HG03432 (cell line): ENCODE results near the gene LRFN4.
A peak's percentile ranks its signal among the peaks of the same experiment; 100 is the strongest.
"Not testable (repeated sequence)": the region's sequence is repeated elsewhere in the genome, so short reads cannot be mapped to it uniquely, and the experiment has no call there.

Source experiments
- ATAC-seq: cut with Tn5 transposase; IDR thresholded peaks from one replicate; pipeline ENCODE4 v1.9.1; 2021; ENCODE audit warnings: mild to moderate bottlenecking, moderate library complexity; ENCODE audit not compliant: unreplicated experiment

The LRFN4 gene

GRCh38 chr11:66856496-66857233, at the start of gene LRFN4:
Gene LRFN4 (plus strand): TSS chr11:66857064. CDS start chr11:66857745, 681 bp downstream.
- ATAC-seq: peak; percentile 31

GRCh38 chr11:66809592-66809991, 47.3 kb upstream of the LRFN4 start:
- no peak for ATAC-seq

- ATAC-seq: no peak
Observed at GRCh38 chr11:66810576-66811185, 46.2 kb upstream of the LRFN4 start.

GRCh38 chr11:66814678-66815077, 42.2 kb upstream of the LRFN4 start:
- no peak for ATAC-seq

GRCh38 chr11:66815646-66816045, 41.2 kb upstream of the LRFN4 start:
- no peak for ATAC-seq

- no peak for ATAC-seq
Observed at GRCh38 chr11:66818231-66818955, 38.5 kb upstream of the LRFN4 start.

GRCh38 chr11:66820381-66820780, 36.5 kb upstream of the LRFN4 start:
- no peak for ATAC-seq

GRCh38 chr11:66820901-66821300, 36.0 kb upstream of the LRFN4 start:
- ATAC-seq: no peak

- no peak for ATAC-seq
Observed at GRCh38 chr11:66823700-66824099, 33.2 kb upstream of the LRFN4 start.

GRCh38 chr11:66824573-66824972, 32.3 kb upstream of the LRFN4 start:
- ATAC-seq: not testable (repeated sequence)

- ATAC-seq: no peak
Observed at GRCh38 chr11:66834539-66834845, 22.4 kb upstream of the LRFN4 start.

- ATAC-seq: no peak
Observed at GRCh38 chr11:66834943-66835342, 21.9 kb upstream of the LRFN4 start.

GRCh38 chr11:66835768-66836405, 21.0 kb upstream of the LRFN4 start:
- no peak for ATAC-seq

- no peak for ATAC-seq
Observed at GRCh38 chr11:66840317-66841091, 16.4 kb upstream of the LRFN4 start.

- no peak for ATAC-seq
Observed at GRCh38 chr11:66841861-66842260, 15.0 kb upstream of the LRFN4 start.

GRCh38 chr11:66842501-66842895, 14.4 kb upstream of the LRFN4 start:
- ATAC-seq: no peak

- peak; percentile 80 for ATAC-seq
Observed at GRCh38 chr11:66842896-66843775, 13.7 kb upstream of the LRFN4 start, which contains the start of gene RCE1. Gene RCE1 (plus strand): TSS chr11:66843441. CDS start chr11:66843456, 15 bp downstream.

- ATAC-seq: no peak
Observed at GRCh38 chr11:66843776-66844495, 12.9 kb upstream of the LRFN4 start.

- ATAC-seq: no peak
Observed at GRCh38 chr11:66844496-66845142, 12.2 kb upstream of the LRFN4 start.
